CD14-positive monocyte (primary cell): ENCODE results near the gene CD300C. TPM values are rescaled to one million over a fixed set of nuclear protein-coding genes. Genes with fewer than 3 reads are reported as not detected.

ENCODE experiments used
- DNase-seq, 3 donors: peaks; one replicate each; pipeline ENCODE4 v3.0.0-alpha.2; 2011 to 2022
- H2AFZ ChIP-seq: 2 replicates; pipeline ENCODE4 v1.6.0; 2012; ENCODE audit warnings: mild to moderate bottlenecking, low read depth, low read length, inconsistent platforms; ENCODE audit not compliant: insufficient read depth, poor library complexity, severe bottlenecking
- H3K27ac ChIP-seq, 2 donors: 1 replicate in 1 of 2; 2 replicates in 1 of 2; pipeline ENCODE4 v1.5.1; 2012 to 2013; ENCODE audit warnings: low read length in 2 of 2, control low read depth in 1 of 2, inconsistent platforms in 1 of 2, low read depth in 1 of 2, mild to moderate bottlenecking in 1 of 2
- H3K27me3 ChIP-seq, 2 donors: one replicate each; pipeline versions ENCODE4 v1.6.0 to v1.6.1; 2011 to 2013; ENCODE audit warnings: low read length in 2 of 2; ENCODE audit not compliant: control insufficient read depth in 2 of 2, insufficient read depth in 2 of 2
- H3K36me3 ChIP-seq, 2 donors: replicated peaks in 1 of 2; 1 replicate in 1 of 2; 2 replicates in 1 of 2; pipeline versions ENCODE4 v1.5.1 to v1.6.1; 2012 to 2013; ENCODE audit warnings: low read length in 2 of 2, control low read depth in 1 of 2, inconsistent platforms in 1 of 2, mild to moderate bottlenecking in 1 of 2; ENCODE audit not compliant: insufficient read depth in 2 of 2, control insufficient read depth in 1 of 2
- H3K4me1 ChIP-seq, 2 donors: 1 replicate in 1 of 2; 2 replicates in 1 of 2; pipeline versions ENCODE4 v1.5.1 to v1.6.1; 2012 to 2013; ENCODE audit warnings: low read length in 2 of 2, control low read depth in 1 of 2, inconsistent platforms in 1 of 2, mild to moderate bottlenecking in 1 of 2, moderate library complexity in 1 of 2; ENCODE audit not compliant: insufficient read depth in 2 of 2, control insufficient read depth in 1 of 2
- H3K4me2 ChIP-seq: replicated peaks from 2 replicates; pipeline ENCODE3; 2012; ENCODE audit warnings: low read length, moderate library complexity, mild to moderate bottlenecking; ENCODE audit not compliant: poor library complexity, severe bottlenecking; ENCODE audit errors: extremely low read depth
- H3K4me3 ChIP-seq, 3 experiments: fragments of 200-600 bp in 1 of 3; sonication (generic) in 1 of 3; replicated peaks in 1 of 3; 1 replicate in 2 of 3; 2 replicates in 1 of 3; pipeline ENCODE4 v1.5.1; 2011 to 2013; ENCODE audit warnings: low read length in 3 of 3, mild to moderate bottlenecking in 3 of 3, control low read depth in 2 of 3, low read depth in 2 of 3, inconsistent platforms in 1 of 3, moderate library complexity in 1 of 3
- H3K79me2 ChIP-seq: 2 replicates; pipeline ENCODE4 v1.6.0; 2012; ENCODE audit warnings: mild to moderate bottlenecking, control low read depth, inconsistent platforms, low read length, moderate library complexity; ENCODE audit not compliant: insufficient read depth
- H3K9ac ChIP-seq: 2 replicates; pipeline ENCODE4 v1.6.0; 2017; ENCODE audit warnings: low read length, mild to moderate bottlenecking; ENCODE audit not compliant: insufficient read depth, poor library complexity, severe bottlenecking
- H3K9me3 ChIP-seq, 2 donors: replicated peaks in 1 of 2; 1 replicate in 1 of 2; 2 replicates in 1 of 2; pipeline versions ENCODE4 v1.5.1 to v1.6.1; 2012 to 2013; ENCODE audit warnings: low read length in 2 of 2, control low read depth in 1 of 2; ENCODE audit not compliant: control insufficient read depth in 1 of 2, insufficient read depth in 1 of 2
- H4K20me1 ChIP-seq: 2 replicates; pipeline ENCODE4 v1.6.0; 2012; ENCODE audit warnings: mild to moderate bottlenecking, low read length, control low read depth, moderate library complexity; ENCODE audit not compliant: insufficient read depth
- H3K27ac Mint-ChIP-seq, 7 donors: one replicate each; pipeline ENCODE4 v1.8.0; 2020; ENCODE audit warnings: mild to moderate bottlenecking in 7 of 7, mixed read lengths in 7 of 7, moderate library complexity in 6 of 7, inconsistent platforms in 2 of 7
- H3K27me3 Mint-ChIP-seq, 3 donors: one replicate each; pipeline ENCODE4 v1.8.0; 2021 to 2022; ENCODE audit warnings: low read depth in 3 of 3, mild to moderate bottlenecking in 3 of 3, mixed read lengths in 3 of 3, moderate library complexity in 3 of 3, inconsistent platforms in 1 of 3
- H3K36me3 Mint-ChIP-seq, 2 donors: one replicate each; pipeline ENCODE4 v1.8.0; 2020; ENCODE audit warnings: mixed read lengths in 2 of 2, inconsistent platforms in 1 of 2, mild to moderate bottlenecking in 1 of 2
- H3K4me1 Mint-ChIP-seq: one replicate; pipeline ENCODE4 v1.8.0; 2020; ENCODE audit warnings: mild to moderate bottlenecking, mixed read lengths
- H3K4me3 Mint-ChIP-seq, 2 donors: one replicate each; pipeline ENCODE4 v1.8.0; 2020; ENCODE audit warnings: mild to moderate bottlenecking in 2 of 2, mixed read lengths in 2 of 2, moderate library complexity in 1 of 2
- H3K9me3 Mint-ChIP-seq, 7 donors: one replicate each; pipeline ENCODE4 v1.8.0; 2020 to 2022; ENCODE audit warnings: mixed read lengths in 7 of 7, mild to moderate bottlenecking in 6 of 7, moderate library complexity in 6 of 7, inconsistent platforms in 2 of 7
- WGBS: methylation state at CpG from one replicate; pipeline ENCODE4 v1.1.5; 2013; ENCODE audit warnings: missing lambda C conversion rate; ENCODE audit not compliant: insufficient coverage; 5-methylcytosine and 5-hydroxymethylcytosine counted together
- intact Hi-C, 2 donors: fragments of 100-400 bp; cut with micrococcal nuclease; formaldehyde crosslinking; loops; one replicate each; pipeline versions ENCODE4 v1.15.0 to v1.15.1; 2023
- polyA plus RNA-seq, 3 donors: library from polyadenylated mRNA; depleted of rRNA in 1 of 3; unstranded in 2 of 3; stranded (reverse) in 1 of 3; fragments of 300-500 nt in 2 of 3; fragments of >200 nt in 1 of 3; fragmentation: Illumina TruSeq in 2 of 3; gene quantifications; 1 replicate in 2 of 3; 2 replicates in 1 of 3; pipeline ENCODE4 v1.2.3, GENCODE V29; 2012 to 2021
- TF ChIP-seq, protein P1 (sequence below): fragments of 200-600 bp; IDR thresholded peaks from one replicate; pipeline ENCODE4 v1.8.0; 2022; ENCODE audit warnings: antibody characterized with exemption, mild to moderate bottlenecking

CD300C gene
- polyA plus RNA-seq, 3 donors = 68.3 to 141 (median 93.1) TPM

- Mint-ChIP-seq H3K36me3 (peaks cover 55% of the 10 kb centered on the region in 2 donors), H3K27me3 (peaks cover 0 to 3% (median 0%) of the 10 kb centered on the region in 3 donors), H3K4me3 (peak overlapping the region; percentile 80 to 98), H3K4me1 (peaks cover 57% of the 10 kb centered on the region), H3K9me3 (peaks cover 0 to 2% (median 0%) of the 10 kb centered on the region in 7 donors), H3K27ac (peak overlapping the region; percentile 90 to 98 (median 95))
- Histone ChIP-seq H3K9me3 (no peaks in the 10 kb centered on the region), H3K27ac (peak overlapping the region; percentile 93 to 98), H3K36me3 (peaks cover 39 to 43% of the 10 kb centered on the region in 2 donors), H3K79me2 (peaks cover 39% of the 10 kb centered on the region), H4K20me1 (peaks cover 50% of the 10 kb centered on the region), H3K9ac (peak overlapping the region; percentile 96), H3K4me2 (peak overlapping the region; percentile 94), H3K4me1 (peaks cover 54 to 64% of the 10 kb centered on the region in 2 donors), H2AFZ (peak overlapping the region; percentile 50), H3K4me3 (peak overlapping the region; percentile 66 to 89 (median 68)), H3K27me3 (no peaks in the 10 kb centered on the region)
- 60% methylated on average over 12 of the region's 16 CpGs for WGBS
- TF ChIP-seq, protein P1, sequence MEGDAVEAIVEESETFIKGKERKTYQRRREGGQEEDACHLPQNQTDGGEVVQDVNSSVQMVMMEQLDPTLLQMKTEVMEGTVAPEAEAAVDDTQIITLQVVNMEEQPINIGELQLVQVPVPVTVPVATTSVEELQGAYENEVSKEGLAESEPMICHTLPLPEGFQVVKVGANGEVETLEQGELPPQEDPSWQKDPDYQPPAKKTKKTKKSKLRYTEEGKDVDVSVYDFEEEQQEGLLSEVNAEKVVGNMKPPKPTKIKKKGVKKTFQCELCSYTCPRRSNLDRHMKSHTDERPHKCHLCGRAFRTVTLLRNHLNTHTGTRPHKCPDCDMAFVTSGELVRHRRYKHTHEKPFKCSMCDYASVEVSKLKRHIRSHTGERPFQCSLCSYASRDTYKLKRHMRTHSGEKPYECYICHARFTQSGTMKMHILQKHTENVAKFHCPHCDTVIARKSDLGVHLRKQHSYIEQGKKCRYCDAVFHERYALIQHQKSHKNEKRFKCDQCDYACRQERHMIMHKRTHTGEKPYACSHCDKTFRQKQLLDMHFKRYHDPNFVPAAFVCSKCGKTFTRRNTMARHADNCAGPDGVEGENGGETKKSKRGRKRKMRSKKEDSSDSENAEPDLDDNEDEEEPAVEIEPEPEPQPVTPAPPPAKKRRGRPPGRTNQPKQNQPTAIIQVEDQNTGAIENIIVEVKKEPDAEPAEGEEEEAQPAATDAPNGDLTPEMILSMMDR = no peak
- DNase-seq = peak in 2 of 3 donors; percentile 62 to 69
- intact Hi-C loops = no loop called here
These were observed 698 bp downstream of the CD300C start for GRCh38 chr17:74544991-74545842.

- Mint-ChIP-seq H3K27me3 (peaks cover 0 to 3% (median 0%) of the 10 kb centered on the region in 3 donors), H3K9me3 (peaks cover 0 to 2% (median 0%) of the 10 kb centered on the region in 7 donors), H3K27ac (peak overlapping the region; percentile 57 to 98 (median 94)), H3K36me3 (peaks cover 65 to 66% of the 10 kb centered on the region in 2 donors), H3K4me3 (peak overlapping the region; percentile 80 to 98), H3K4me1 (peaks cover 59% of the 10 kb centered on the region)
- peak overlapping the region; percentile 94 for H3K4me2 ChIP-seq
- H3K4me1 ChIP-seq = peaks cover 54 to 64% of the 10 kb centered on the region in 2 donors
- peaks cover 39% of the 10 kb centered on the region for H3K79me2 ChIP-seq
- peak in 1 of 3 donors; percentile 44 for DNase-seq
- peak overlapping the region; percentile 66 to 89 (median 68) for H3K4me3 ChIP-seq
- WGBS = 92% methylated on average over 16 of the region's 18 CpGs
- H3K36me3 ChIP-seq = peaks cover 46 to 52% of the 10 kb centered on the region in 2 donors
- TF ChIP-seq, protein P1 = no peak
- H3K9ac ChIP-seq = peak overlapping the region; percentile 96
- intact Hi-C loops = no loop called here
- H2AFZ ChIP-seq = no peak overlapping the region
- H4K20me1 ChIP-seq = peaks cover 61% of the 10 kb centered on the region
- H3K27ac ChIP-seq = peak overlapping the region in 1 of 2 donors; percentile 98
- H3K9me3 ChIP-seq = no peaks in the 10 kb centered on the region
- no peaks in the 10 kb centered on the region for H3K27me3 ChIP-seq
These were observed 1.8 kb downstream of the CD300C start for GRCh38 chr17:74543891-74544760.
